ENCODE results near the gene UAP1L1.
"Not testable (repeated sequence)": the region's sequence is repeated elsewhere in the genome, so short reads cannot be mapped to it uniquely, and the experiment has no call there.

The UAP1L1 gene

DNA sequence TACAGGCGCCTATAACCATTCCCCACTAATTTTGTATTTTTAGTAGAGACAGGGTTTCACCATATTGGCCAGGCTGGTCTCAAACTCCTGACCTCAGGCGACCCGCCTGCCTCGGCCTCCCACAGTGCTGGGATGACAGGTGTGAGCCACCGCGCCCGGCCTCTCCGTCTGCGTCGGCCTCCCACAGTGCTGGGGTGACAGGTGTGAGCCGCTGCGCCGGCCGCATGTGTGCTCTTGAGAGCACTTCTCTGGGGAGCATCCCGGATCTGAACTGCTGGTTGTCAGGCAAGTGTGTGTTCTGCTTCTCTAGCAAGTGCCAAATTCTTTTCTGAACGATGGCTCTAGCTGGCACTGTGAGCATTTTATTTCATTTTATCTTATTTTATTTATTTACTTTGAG, 19.8 kb upstream of the UAP1L1 start:
- DNase-seq (ENCODE audit: low spot score): no peak

DNA sequence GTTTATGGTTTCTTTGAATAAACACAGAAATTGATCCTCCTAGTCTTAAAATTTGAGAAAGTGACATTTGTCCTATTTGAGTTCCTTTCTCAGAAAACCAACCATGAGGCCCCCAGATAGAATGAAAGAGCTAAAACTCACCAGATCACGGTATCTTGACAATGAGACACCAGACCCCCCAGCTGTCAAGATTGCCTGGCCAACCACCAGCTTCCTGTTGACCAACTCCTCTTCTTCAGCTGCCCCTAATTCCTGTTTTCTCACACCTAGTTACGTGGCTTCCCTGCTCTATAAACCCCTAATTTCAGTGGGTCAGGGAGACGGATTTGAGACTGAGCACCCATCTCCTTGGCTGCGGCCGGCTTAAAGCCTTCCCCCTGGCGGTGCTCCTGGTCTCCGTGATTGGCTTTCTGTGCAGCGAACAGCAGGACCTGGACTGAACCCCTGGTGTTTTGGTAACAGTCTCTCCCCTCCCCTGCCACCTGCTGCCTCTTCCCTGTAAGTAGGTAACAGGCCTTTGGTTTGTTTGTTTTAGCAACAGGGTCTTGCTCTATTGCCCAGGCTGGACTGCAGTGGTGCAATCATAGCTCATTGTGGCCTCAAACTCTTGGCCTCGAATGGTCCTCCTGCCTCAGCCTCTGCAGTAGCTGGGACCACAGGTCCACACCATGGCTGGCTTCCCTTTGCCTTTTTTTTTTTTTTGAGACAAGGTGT, 18.6 kb upstream of the UAP1L1 start:
- DNase-seq (ENCODE audit: low spot score): no peak

DNA sequence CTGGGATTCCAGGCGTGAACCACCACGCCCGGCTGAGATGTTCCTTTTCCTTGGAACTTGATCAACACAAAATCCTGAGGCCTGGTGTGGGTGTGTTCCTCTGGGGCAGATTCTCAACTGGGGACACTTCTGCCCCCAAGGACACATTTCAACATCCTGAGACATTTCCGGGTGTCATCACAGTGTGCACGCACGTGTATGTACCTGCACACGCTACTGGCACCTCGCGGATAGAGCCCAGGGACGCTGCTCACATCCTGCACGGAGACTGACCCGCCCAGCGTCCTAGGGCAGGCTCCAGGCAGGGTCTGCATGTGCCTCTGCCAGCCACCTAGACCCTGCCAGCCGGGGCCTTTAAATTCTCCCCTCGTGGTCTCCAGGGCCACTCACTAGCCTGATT, 14.9 kb upstream of the UAP1L1 start:
- no peak for DNase-seq (ENCODE audit: low spot score)

DNA sequence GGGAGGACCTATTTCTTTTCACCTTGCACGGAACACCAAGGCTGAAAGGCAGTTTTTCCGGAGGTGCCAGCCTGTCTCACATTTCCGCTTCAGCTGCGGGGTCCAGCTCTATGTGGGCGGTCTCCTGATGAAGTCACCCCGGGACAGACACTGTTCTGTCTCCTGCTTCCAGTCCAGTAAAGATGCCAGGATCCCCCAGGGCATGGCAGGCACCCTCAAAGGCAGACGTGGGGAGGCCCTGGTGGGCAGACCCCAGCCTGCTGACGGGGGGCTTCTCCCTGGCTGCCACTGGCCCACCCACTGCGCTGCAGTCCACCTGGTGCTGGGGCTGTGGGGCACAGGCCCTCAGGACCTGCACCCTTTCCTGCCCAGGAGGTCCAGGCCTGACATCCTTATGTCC, 14.5 kb upstream of the UAP1L1 start:
- not testable (repeated sequence) for DNase-seq (ENCODE audit: low spot score)

DNA sequence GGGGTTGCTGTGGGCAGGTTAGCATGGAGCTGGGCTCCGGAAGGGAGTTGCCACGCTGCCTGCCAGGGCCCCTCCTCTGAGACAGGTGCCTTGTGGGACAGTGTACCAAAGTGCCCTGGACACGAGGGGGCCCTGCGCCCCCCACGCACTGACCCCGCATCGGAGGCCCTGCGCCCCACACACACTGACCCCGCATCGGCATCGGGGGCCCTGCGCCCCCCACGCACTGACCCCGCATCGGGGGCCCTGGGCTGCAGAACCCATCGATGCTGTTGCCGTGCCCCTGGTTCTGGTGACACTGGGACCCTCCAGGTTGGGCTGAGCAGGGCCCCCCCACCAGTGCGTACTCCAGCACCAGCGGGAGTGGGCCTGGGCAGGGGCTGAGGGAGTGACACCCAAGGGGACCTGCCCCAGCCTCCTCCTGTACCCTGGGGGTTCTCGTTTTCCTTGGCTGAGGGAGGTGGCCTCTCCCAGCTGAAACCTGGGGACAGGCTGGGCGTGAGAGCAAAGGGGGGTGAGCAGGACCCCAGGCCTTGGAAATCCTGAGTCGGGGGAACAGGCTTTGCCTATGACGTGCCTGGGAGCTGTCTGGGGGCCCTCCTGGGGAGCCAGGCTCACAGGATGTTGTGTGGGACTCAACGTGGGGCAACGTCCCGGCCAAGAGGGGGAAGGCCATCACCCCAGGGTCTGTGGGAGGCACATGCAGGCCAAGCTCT, 13.8 kb upstream of the UAP1L1 start:
- no peak for DNase-seq (ENCODE audit: low spot score)

DNA sequence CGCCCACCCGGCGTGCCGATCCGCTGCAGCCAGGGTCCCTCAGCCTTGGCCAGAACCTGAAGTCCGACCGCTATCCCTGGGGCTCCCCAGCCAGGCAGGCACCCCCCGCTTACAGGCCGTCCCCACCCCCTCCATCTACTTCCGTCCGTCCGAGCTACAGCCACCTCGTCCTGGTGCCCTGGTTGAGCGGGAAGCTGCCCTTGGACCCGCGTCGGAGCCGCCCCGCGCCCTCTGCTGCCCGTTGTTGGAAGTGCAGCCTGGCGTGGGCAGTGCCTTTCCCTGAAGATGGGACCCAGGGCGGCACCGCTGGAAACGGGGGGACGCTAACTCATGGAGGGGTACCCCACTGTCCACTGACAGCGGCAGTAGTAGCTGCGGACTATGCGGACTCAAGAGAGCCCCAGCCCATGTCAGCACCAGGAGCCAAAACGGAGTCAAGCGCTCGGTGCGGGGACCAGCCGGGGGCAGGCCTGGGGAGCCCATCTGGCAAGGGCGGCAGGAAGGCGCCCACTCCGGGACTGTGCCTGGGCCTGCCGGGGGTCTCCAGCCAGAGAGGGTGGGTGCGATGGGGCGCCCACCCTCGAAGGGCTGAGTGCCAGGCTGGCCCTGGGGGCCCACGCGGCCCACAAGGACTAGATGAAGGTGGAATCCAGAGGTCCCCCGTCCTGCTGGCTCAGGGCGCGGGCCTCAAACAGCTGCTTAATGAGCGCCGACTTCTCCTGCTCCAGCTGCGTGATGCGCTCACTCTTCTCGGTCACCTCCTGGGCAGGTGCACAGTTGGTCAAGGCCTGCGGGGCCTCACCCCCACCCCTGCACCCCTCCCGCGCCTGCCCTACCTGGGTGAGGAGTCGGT, 13.1 kb upstream of the UAP1L1 start:
- peak; percentile 84 for DNase-seq (ENCODE audit: low spot score)

DNA sequence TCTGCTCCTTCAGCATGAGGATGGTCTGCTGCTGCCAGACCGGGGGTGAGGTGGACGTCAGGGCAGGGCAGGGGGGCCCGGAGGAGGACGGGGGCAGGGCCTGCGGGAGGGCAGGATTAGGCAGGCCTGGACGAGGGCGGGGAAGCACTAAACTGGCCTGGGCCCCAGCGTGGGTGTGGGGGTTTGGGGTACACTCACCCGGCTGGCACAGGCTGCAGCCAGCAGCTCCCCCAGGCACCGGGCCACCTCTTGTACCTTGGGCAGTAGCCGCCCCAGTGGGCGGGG, 12.5 kb upstream of the UAP1L1 start:
- no peak for DNase-seq (ENCODE audit: low spot score)

DNA sequence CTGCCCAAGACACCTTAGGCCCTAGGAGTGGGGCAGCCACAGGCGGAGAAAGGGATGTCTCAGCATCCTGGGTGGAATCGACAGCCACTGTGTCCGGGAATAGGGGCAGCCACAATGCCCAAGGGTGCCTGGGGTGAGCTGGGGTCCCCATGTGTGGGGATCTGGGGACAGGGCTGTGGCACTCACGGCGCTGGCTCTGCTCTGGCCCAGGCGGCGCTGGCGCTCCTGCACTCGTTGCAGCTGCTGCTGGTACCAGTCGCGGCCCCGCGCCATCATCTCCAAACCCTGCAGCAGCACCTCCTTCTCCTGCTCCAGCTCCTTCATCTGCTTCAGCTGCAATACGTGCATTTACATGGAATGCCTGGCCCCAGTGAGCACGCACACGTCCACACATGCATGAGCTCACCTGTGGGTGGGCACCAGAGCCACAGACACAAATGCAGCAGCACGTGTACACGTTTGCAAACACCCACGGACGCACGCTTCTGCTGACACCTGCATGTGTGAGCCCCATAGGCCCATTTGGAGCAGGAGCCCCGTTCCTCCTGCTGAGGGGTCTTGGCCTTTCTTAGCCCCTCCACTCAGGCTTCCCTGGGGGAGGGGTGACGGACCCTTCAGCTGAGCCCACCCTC, 11.9 kb upstream of the UAP1L1 start:
- no peak for DNase-seq (ENCODE audit: low spot score)

DNA sequence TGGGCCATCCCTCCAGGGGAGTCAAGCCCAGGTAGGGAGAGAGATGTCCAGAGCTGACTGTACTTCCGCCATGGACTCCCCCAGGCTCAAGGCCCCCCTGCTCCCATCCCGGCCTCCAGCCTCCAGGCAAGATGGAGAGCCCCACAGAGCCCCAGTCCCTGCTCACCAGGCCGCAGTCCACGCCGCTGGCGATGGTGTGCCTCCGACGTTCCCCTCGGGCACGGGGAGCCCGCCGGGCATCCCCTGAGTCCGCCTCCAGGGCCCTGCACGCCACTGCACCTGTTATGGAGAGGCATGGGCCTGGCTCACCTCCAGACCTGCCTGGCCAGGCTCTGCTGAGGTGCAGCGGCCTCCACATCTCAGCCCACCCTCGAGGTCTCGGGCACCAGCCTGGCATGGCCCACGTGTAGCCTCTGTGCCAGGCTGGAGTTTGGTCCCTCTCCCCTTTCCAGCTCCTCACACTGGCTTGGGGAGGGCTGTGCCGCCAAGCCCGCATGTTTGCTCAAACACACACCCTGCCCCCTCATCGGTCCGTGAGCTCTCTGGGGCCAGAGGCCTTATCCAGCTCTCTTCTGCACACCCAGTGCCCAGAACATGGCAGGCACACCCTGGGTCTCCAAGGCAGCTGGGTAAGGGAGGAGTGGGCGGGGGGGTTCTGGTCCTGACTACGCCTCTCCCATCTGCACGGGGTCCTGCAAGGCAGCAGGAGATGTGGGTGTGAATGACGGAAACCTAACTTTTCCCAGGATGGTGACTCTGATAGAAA, 11.0 kb upstream of the UAP1L1 start:
- no peak for DNase-seq (ENCODE audit: low spot score)

DNA sequence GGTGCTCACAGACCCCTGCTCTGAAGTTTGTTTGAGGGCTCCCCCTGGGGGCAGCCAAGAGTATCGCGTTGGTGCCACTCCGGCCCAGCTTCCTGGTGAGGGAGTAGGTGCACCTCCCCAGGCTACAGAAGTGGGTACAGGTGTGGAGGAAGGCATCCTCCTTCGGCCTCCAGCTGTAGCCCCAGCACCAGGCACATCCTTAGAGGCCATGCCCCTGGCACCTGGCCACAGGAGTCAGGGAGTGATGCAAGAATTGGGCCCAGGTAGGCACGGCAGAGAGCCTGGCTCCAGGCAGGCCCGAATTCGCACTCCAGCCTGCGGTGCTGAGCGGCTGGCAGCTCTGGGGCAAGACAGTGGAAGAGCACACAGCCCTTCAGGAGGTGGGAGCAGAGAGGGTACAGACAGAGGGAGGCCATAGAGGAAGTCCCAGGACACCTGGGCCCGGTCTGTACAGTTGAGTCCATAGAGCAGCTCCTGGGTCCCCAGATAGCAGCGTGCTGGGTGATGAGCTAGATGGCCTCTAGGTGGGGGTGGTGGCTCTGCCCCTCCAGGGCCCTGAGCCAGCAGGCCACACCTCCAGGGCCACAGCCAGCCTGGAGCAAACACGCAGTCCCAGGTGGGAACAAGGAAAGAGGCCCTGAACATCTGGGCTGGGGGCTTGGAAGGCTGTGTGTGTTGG, 9.3 kb upstream of the UAP1L1 start:
- DNase-seq (ENCODE audit: low spot score): peak; percentile 96

DNA sequence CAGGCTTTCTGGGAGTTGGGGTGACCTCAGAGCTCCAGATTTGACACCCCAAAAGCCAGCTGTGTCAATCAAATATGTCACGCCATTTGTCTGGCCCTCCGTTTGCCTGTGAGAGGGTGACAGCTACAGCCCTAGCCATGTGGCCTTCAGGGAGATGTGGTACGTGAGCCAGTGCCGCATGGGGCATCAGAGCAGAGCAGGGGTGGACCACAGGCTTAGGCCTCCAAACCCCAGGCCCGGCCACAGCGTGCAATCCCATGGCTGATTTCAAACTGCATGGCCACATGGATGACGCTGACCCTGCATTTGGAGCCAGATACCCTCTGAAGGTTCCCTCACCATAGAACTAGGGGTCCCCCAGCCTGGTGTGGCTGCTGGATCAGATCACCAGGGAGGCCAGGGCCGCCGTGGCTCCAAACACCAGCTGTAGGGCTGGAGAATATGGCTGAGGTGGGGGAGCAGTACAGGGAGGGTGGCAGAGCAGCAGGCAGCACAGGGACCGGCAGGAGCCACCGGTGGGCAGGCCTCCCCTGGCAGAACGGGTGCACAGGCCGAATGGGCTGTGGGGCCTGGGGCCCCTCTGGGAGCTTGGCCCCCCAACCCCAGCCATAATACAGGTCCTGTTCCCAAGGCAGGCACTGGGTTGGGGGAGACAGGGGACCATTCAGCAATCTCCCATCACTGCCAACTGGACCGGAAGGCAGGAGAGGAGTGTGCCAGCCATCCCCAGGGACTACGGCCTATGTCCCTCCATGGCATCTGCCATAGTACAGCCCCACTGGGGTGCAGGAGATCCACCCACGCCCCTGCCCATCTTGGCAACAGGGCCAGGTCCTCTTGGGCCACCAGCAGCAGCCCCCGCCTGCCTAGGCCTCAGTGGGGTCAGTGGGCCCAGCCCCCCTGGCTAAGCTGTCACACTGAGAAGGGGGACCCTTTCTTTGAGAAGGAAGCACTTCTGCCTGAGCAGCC, 8.5 kb upstream of the UAP1L1 start:
- DNase-seq (ENCODE audit: low spot score): no peak

DNA sequence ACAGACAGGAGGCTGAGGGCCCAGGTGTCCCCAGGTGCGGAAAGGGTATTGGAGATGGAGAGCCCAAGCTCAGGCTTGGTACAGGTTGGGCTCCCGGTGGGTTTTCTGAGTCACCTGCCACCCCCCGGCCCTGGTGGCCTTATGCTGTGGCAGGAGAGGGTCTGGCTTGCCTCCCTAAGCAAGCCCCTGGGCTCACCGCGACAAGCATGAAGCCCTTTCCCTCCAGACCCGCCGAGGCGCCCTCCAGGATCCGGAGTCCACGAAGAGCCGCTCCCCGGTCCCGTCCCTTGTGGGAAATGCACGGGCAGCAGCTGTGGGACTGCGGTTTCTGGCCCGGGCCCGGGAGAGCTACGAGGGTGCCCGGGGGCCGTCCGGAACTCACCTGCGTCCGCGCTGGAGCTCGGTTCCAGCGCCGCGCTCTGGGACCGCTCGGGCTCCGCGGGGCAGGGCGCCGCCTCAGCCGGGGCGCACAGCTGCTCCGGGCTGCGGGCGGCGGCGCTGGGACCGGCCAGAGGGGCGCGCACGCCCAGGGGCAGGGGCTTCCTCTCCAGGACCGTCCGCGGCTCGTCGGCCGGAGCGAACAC, 7.7 kb upstream of the UAP1L1 start:
- no peak for DNase-seq (ENCODE audit: low spot score)

DNA sequence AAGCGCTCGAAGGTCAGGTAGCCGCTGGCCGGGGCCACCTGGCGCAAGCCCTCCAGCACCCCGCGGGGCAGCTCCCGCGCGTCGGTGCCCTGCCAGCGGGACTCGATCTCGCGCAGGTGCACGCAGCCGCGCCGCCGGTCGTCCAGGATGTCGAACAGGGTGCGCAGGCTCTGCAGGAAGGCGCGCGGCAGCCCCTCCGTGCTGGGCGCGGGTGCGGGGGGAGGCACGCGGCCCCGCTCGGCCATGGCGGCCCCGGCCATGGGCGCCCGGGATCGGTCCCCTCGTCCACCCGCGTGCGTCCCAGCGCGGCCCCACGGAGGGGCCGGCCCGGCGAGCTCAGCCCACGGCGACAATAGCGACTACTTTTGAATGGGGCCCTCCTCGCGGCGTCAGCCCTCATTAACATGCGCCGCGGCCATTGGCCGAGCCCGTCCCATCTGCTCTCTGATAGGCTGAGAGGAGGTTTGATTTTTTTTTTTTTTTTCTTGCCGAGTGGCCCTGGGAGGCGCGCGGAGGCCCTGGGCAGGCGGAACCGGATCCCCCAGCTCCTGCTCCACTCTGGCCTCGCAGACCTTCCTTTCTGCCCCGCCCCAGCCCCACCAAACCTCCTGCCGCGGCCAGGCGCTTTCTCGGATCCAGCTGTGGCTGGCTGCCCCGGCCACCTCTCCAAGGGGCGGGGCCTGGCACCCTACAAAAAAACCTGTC, 7.0 kb upstream of the UAP1L1 start, which contains the start of gene SAPCD2:
Gene SAPCD2 (minus strand): TSS at position 357 of the 705 bp plus-strand sequence. CDS start 97 bp downstream, at position 260.
- DNase-seq (ENCODE audit: low spot score): peak; percentile 96

DNA sequence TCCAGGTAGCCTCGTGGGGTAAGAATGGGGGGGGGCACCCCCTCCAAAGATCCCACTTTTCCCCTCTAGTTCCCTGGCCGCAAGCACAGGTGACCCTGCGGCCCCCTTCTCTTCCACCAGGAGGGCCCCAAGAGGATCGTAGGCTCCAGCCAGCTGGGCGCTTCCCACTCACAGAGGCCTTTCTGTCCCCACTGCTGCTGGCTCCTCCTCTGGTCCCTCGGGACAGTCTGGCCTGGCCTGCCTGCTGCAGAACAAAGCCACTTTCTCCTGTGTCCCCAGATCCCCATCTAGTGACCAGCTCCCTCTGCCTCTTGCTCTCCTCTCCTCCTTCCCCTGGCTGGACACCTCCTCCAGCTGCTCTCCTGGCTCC, 6.4 kb upstream of the UAP1L1 start:
- peak; percentile 68 for DNase-seq (ENCODE audit: low spot score)

DNA sequence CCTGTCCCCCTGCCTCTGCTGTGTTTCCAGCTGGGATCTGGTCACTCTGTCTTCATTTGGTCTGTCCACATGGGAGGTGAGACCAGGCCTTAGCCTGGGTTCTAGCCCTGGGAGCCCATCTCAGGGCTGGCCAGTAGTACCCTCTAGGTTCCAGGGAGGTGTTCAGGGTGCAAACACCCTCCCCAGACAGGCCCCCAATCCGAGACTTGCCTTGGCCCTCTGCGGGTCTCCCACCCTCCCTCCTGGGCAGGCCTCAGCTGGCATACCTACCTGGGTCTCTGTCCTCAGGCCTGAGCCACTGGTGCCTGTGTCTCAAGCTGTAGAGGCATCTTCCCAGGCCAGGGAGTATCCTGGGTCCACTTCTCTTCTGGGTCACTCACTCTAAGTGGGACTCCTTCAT, 6.0 kb upstream of the UAP1L1 start:
- no peak for DNase-seq (ENCODE audit: low spot score)

DNA sequence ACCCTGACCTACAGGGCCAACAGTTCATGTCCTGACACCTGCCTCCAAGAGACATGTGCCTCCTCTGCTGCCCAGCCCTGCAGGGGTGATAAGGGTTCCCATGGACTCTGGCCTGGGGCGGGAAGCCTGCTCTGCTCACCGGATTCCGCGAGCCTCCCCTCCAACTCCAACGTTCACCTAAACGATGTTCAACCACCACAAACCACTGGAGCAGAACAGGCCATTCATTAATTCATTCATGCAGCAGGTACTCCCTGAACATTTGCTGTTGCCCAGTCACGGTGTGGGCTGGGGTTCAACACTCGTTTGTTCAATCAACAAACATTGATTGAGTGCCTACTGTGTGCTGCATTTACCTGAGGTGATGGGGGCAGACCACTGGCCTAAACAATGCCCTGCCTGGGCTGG, 3.3 kb upstream of the UAP1L1 start:
- DNase-seq (ENCODE audit: low spot score): no peak

DNA sequence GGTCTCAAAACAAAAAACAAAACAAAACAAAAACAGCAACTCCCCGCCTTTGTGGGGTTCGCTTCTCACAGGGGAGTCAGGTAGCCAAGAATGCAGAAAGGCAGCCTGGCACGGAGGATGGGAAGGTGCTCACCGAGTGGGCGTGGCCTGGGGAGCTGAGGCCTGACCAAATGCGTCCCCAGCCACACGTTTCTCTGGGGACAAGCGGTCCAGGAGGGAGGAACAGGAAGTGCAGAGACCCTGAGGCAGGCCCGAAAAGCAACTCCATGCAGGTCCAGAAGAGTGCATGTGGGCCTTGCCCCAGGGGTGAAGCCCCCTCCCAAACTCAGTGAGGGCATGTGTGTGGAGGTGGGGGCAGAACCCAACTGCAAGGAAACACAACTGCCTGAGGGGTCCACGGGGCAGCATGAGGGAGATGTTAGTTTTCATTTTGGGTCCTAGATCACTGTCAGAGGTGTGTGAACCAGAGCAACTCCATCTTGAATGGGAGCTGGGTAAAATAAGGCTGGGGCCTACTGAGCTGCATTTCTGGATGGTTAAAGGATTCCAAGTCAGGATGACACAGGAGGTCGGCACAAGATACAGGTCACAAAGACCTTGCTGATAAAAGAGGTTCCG, 2.6 kb upstream of the UAP1L1 start:
- DNase-seq (ENCODE audit: low spot score): no peak

DNA sequence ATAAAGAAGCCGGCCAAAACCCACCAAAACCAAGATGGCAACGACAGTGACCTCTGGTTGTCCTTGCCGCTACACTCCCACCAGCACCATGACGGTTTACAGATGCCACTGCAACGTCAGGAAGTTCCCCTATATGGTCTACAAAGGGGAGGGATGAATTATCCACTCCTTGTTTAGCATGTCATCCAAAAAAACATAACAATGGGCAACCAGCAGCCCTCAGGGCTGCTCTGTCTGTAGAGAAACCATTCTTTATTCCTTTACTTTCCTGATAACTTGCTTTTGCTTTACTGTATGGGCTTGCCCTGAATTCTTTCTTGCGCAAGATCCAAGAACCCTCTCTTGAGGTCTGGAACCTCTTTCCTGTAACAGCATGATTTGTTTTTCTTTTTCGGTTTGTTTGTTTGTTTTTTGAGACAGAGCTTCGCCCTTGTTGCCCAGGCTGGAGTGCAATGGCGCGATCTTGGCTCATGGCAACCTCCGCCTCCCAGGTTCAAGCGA, 2.0 kb upstream of the UAP1L1 start:
- no peak for DNase-seq (ENCODE audit: low spot score)
